B cell (primary cell): ENCODE results near the gene TMEM236. TPM values are rescaled to one million over a fixed set of nuclear protein-coding genes. Genes with fewer than 3 reads are reported as not detected.

Experiments
- ATAC-seq: fragments of 200-7000 bp; cut with Tn5 transposase; one replicate; pipeline ENCODE4 v1.10.0; 2021; ENCODE audit warnings: low read depth, mild to moderate bottlenecking, moderate number of reproducible peaks, moderate library complexity
- CTCF ChIA-PET: fragments of 350-600 bp; sonication (Branson Sonifier 250); formaldehyde crosslinking; loops from one replicate; lab custom pipeline; 2021; ENCODE audit warnings: antibody characterized with exemption, inconsistent platforms; lab: Charles Lee
- POLR2A ChIA-PET: fragments of 350-600 bp; sonication (Branson Sonifier 250); formaldehyde crosslinking; loops from one replicate; lab custom pipeline; 2021; ENCODE audit warnings: antibody characterized with exemption; lab: Charles Lee
- DNase-seq: peaks from one replicate; pipeline ENCODE4 v3.0.0; 2013
- H2AFZ ChIP-seq: 2 replicates; pipeline ENCODE4 v1.6.1; 2012; ENCODE audit warnings: mild to moderate bottlenecking, low read depth, low read length; ENCODE audit not compliant: insufficient read depth, poor library complexity, severe bottlenecking
- H3K27ac ChIP-seq, 2 donors: 1 replicate in 1 of 2; 2 replicates in 1 of 2; pipeline ENCODE4 v1.5.1; 2012 to 2013; ENCODE audit warnings: low read length in 2 of 2, mild to moderate bottlenecking in 2 of 2, moderate library complexity in 1 of 2
- H3K27me3 ChIP-seq, 4 experiments: fragments of 200-600 bp in 1 of 4; sonication (generic) in 1 of 4; replicated peaks in 1 of 4; 1 replicate in 2 of 4; 2 replicates in 2 of 4; pipeline versions ENCODE4 v1.6.1 to v1.7.0; 2013 to 2016; ENCODE audit warnings: low read length in 3 of 4, mild to moderate bottlenecking in 2 of 4, mixed read lengths in 1 of 4, moderate library complexity in 1 of 4; ENCODE audit not compliant: insufficient read depth in 4 of 4, control insufficient read depth in 3 of 4; ENCODE audit errors: control extremely low read depth in 1 of 4
- H3K36me3 ChIP-seq, 2 experiments: replicated peaks in 1 of 2; 1 replicate in 1 of 2; 2 replicates in 1 of 2; pipeline versions ENCODE4 v1.6.1 to v1.7.1; 2013; ENCODE audit warnings: low read length in 1 of 2; ENCODE audit not compliant: insufficient read depth in 2 of 2, control insufficient read depth in 1 of 2; ENCODE audit errors: control extremely low read depth in 1 of 2, extremely low read depth in 1 of 2
- H3K4me1 ChIP-seq, 2 donors: fragments of 200-600 bp in 1 of 2; sonication (generic) in 1 of 2; 1 replicate in 1 of 2; 2 replicates in 1 of 2; pipeline versions ENCODE4 v1.5.1 to v1.6.1; 2013 to 2017; ENCODE audit warnings: low read length in 2 of 2; ENCODE audit not compliant: control insufficient read depth in 2 of 2, insufficient read depth in 2 of 2
- H3K4me2 ChIP-seq: replicated peaks from 2 replicates; pipeline ENCODE3; 2012; ENCODE audit warnings: mild to moderate bottlenecking, low read depth, low read length; ENCODE audit not compliant: poor library complexity, severe bottlenecking
- H3K4me3 ChIP-seq, 5 experiments: fragments of 200-600 bp in 1 of 5; sonication (generic) in 1 of 5; 1 replicate in 3 of 5; 2 replicates in 2 of 5; pipeline versions ENCODE4 v1.5.1 to v1.7.0; 2011 to 2016; ENCODE audit warnings: low read length in 4 of 5, mild to moderate bottlenecking in 4 of 5, low read depth in 2 of 5, control low read depth in 1 of 5, moderate library complexity in 1 of 5; ENCODE audit not compliant: insufficient read depth in 1 of 5; ENCODE audit errors: control extremely low read depth in 1 of 5, extremely low read depth in 1 of 5
- H3K79me2 ChIP-seq: fragments of 200-600 bp; sonication (generic); one replicate; pipeline ENCODE4 v1.6.0; 2016; ENCODE audit warnings: low read length; ENCODE audit not compliant: control insufficient read depth, insufficient read depth
- H3K9ac ChIP-seq: fragments of 200-600 bp; sonication (generic); 2 replicates; pipeline ENCODE4 v1.6.1; 2017; ENCODE audit warnings: mild to moderate bottlenecking, low read length, moderate library complexity
- H3K9me3 ChIP-seq, 3 donors: one replicate each; pipeline versions ENCODE4 v1.6.1 to v1.7.1; 2013; ENCODE audit warnings: low read length in 2 of 3; ENCODE audit not compliant: control insufficient read depth in 2 of 3, insufficient read depth in 1 of 3; ENCODE audit errors: control extremely low read depth in 1 of 3
- H4K20me1 ChIP-seq: 2 replicates; pipeline ENCODE4 v1.6.0; 2012; ENCODE audit warnings: mild to moderate bottlenecking, low read length; ENCODE audit not compliant: insufficient read depth, control insufficient read depth, poor library complexity, severe bottlenecking
- H3K27ac Mint-ChIP-seq: one replicate; pipeline ENCODE4 v1.8.0; 2021; ENCODE audit warnings: mixed read lengths
- H3K27me3 Mint-ChIP-seq: one replicate; pipeline ENCODE4 v1.8.0; 2021; ENCODE audit warnings: mixed read lengths
- H3K4me1 Mint-ChIP-seq: one replicate; pipeline ENCODE4 v1.8.0; 2021; ENCODE audit warnings: mixed read lengths
- H3K4me3 Mint-ChIP-seq: one replicate; pipeline ENCODE4 v1.8.0; 2021; ENCODE audit warnings: mixed read lengths
- H3K9me3 Mint-ChIP-seq: one replicate; pipeline ENCODE4 v1.8.0; 2022; ENCODE audit warnings: mixed read lengths; ENCODE audit not compliant: insufficient read depth
- CTCF ChIP-seq: fragments of 200-600 bp; IDR thresholded peaks from one replicate; pipeline ENCODE4 v1.8.0; 2022; ENCODE audit warnings: antibody characterized with exemption, mild to moderate bottlenecking
- EZH2 ChIP-seq: IDR thresholded peaks from 2 replicates; pipeline ENCODE4 v1.6.1; 2012; ENCODE audit warnings: borderline replicate concordance, low read depth, mild to moderate bottlenecking, moderate library complexity, low read length; ENCODE audit not compliant: insufficient read depth, poor library complexity, severe bottlenecking
- WGBS: methylation state at CpG from one replicate; pipeline ENCODE4 v1.1.5; 2013; ENCODE audit warnings: missing lambda C conversion rate; ENCODE audit not compliant: insufficient coverage; 5-methylcytosine and 5-hydroxymethylcytosine counted together
- intact Hi-C: fragments of 100-400 bp; cut with micrococcal nuclease; formaldehyde crosslinking; loops from one replicate; pipeline ENCODE4 v1.10.0; 2022
- polyA plus RNA-seq: library from polyadenylated mRNA; depleted of rRNA; stranded (reverse); fragments of >200 nt; gene quantifications from 2 replicates; pipeline ENCODE4 v1.2.3, GENCODE V29; 2012
- total RNA-seq, 2 donors: library from RNA; stranded (reverse); fragments of 120-200 nt in 1 of 2; gene quantifications; 1 replicate in 1 of 2; 2 replicates in 1 of 2; pipeline versions ENCODE4 v1.2.3 to v1.2.4, GENCODE V29; 2013 to 2022

Gene TMEM236
- total and polyA plus RNA-seq, 2 donors (not counting 1 experiment from before 2014, with no cell fraction given), result 0.09 to 0.27 TPM

GRCh38 chr10:17788646-17789045 is 36.6 kb downstream of the TMEM236 start:
- Histone ChIP-seq H4K20me1 (no peaks in the 10 kb centered on the region), H2AFZ (no peak overlapping the region), H3K4me2 (no peak overlapping the region), H3K27me3 (no peaks in the 10 kb centered on the region), H3K27ac (no peak overlapping the region), H3K9ac (no peak overlapping the region), H3K9me3 (no peaks in the 10 kb centered on the region), H3K36me3 (no peaks in the 10 kb centered on the region), H3K4me3 (no peak overlapping the region), H3K79me2 (no peaks in the 10 kb centered on the region), H3K4me1 (no peaks in the 10 kb centered on the region)
- DNase-seq, result no peak
- intact Hi-C loops, result no loop called here
- no peaks in the 10 kb centered on the region for H3K27me3 Mint-ChIP-seq
- WGBS, result 100% methylated on average over 1 of the region's 2 CpGs
- ATAC-seq, result no peak
- ChIA-PET CTCF (no interaction called here), POLR2A (no interaction called here)
- H3K4me1 Mint-ChIP-seq, result no peaks in the 10 kb centered on the region
- H3K9me3 Mint-ChIP-seq, result no peaks in the 10 kb centered on the region
- H3K27ac Mint-ChIP-seq, result no peak overlapping the region
- H3K4me3 Mint-ChIP-seq, result no peak overlapping the region
- TF ChIP-seq CTCF (no peak), EZH2 (no peak)

- TF ChIP-seq EZH2 (no peak), CTCF (no peak)
- ChIA-PET POLR2A (no interaction called here), CTCF (no interaction called here)
- H3K9me3 Mint-ChIP-seq, result no peaks in the 10 kb centered on the region
- H3K36me3 ChIP-seq, result no peaks in the 10 kb centered on the region
- no peaks in the 10 kb centered on the region for H3K9me3 ChIP-seq
- 100% methylated on average over 6 of the region's 7 CpGs for WGBS
- no peaks in the 10 kb centered on the region for H3K27me3 Mint-ChIP-seq
- no peak overlapping the region for H3K4me3 Mint-ChIP-seq
- no peak overlapping the region for H3K9ac ChIP-seq
- H3K4me1 Mint-ChIP-seq, result no peaks in the 10 kb centered on the region
- H3K27ac ChIP-seq, result no peak overlapping the region
- no peaks in the 10 kb centered on the region for H3K4me1 ChIP-seq
- no peaks in the 10 kb centered on the region for H3K27me3 ChIP-seq
- intact Hi-C loops, result no loop called here
- no peak for DNase-seq
- H4K20me1 ChIP-seq, result no peaks in the 10 kb centered on the region
- no peak for ATAC-seq
- no peak overlapping the region for H3K4me2 ChIP-seq
- H2AFZ ChIP-seq, result no peak overlapping the region
- no peaks in the 10 kb centered on the region for H3K79me2 ChIP-seq
- H3K4me3 ChIP-seq, result no peak overlapping the region
- no peak overlapping the region for H3K27ac Mint-ChIP-seq
These were observed 37.4 kb downstream of the TMEM236 start for GRCh38 chr10:17789396-17789795.
